GM12878 (cell line): ENCODE measurements around the gene HBA1. TPM values are rescaled to one million over a fixed set of nuclear protein-coding genes. Genes with fewer than 3 reads are reported as not detected.

Experiments used
- ATAC-seq: fragments of 200-7000 bp; cut with Tn5 transposase; 3 replicates; pipeline ENCODE4 v1.9.1; 2020; ENCODE audit warnings: mild to moderate bottlenecking, moderate library complexity
- BruUV-seq: library from RNA; stranded (reverse); fragments of 400-500 nt; replicated peaks from 2 replicates; lab custom pipeline; 2021; lab: Mats Ljungman, UMichigan
- CTCF ChIA-PET: fragments of 300-600 bp; sonication (Branson Sonifier 250); formaldehyde crosslinking; extraction: SDS; loops from one replicate; lab custom pipeline; 2021; ENCODE audit warnings: inconsistent platforms; lab: Yijun Ruan, JAX
- POLR2A ChIA-PET: fragments of 350-600 bp; formaldehyde crosslinking; extraction: SDS; loops from one replicate; lab custom pipeline; 2021; ENCODE audit warnings: inconsistent platforms; lab: Charles Lee
- RAD21 ChIA-PET: fragments of 300-600 bp; sonication (Branson Sonifier 250); formaldehyde crosslinking; loops from one replicate; lab custom pipeline; 2023; ENCODE audit warnings: antibody characterized with exemption; ENCODE audit not compliant: unreplicated experiment; lab: Charles Lee
- SMC1A ChIA-PET: fragments of 300-600 bp; sonication (Branson Sonifier 250); formaldehyde crosslinking; loops from one replicate; lab custom pipeline; 2023; ENCODE audit not compliant: unreplicated experiment, uncharacterized antibody; lab: Charles Lee
- DNase-seq: peaks from one replicate; pipeline ENCODE4 v3.0.0-alpha.2; 2011; ENCODE audit warnings: low read depth, low spot score
- FAIRE-seq: peaks from 3 replicates; lab custom pipeline; 2011; peaks lifted over from hg19 to GRCh38; lab: Jason Lieb, UNC
- H2AFZ ChIP-seq: 2 replicates; pipeline ENCODE4 v1.6.0; 2011; ENCODE audit warnings: low read depth, low read length, control low read depth; ENCODE audit not compliant: control insufficient read depth
- H3K27ac ChIP-seq: 2 replicates; pipeline ENCODE4 v1.5.1; 2011; ENCODE audit warnings: control low read depth; ENCODE audit not compliant: control insufficient read depth, insufficient read depth
- H3K27me3 ChIP-seq, 2 experiments: replicated peaks in 1 of 2; 2 replicates each; pipeline versions ENCODE4 v1.6.0 to v1.6.1; 2011; ENCODE audit warnings: low read length in 1 of 2; ENCODE audit not compliant: control insufficient read depth in 2 of 2, insufficient read depth in 2 of 2
- H3K36me3 ChIP-seq, 2 experiments: 2 replicates each; pipeline ENCODE4 v1.5.1; 2011; ENCODE audit warnings: low read length in 1 of 2; ENCODE audit not compliant: control insufficient read depth in 2 of 2, insufficient read depth in 2 of 2
- H3K4me1 ChIP-seq: 2 replicates; pipeline ENCODE4 v1.6.1; 2011; ENCODE audit warnings: mild to moderate bottlenecking, low read length, moderate library complexity, mixed read lengths; ENCODE audit not compliant: control insufficient read depth, insufficient read depth
- H3K4me2 ChIP-seq: 2 replicates; pipeline ENCODE4 v1.6.0; 2011; ENCODE audit warnings: control low read depth; ENCODE audit not compliant: control insufficient read depth, insufficient read depth
- H3K4me3 ChIP-seq: fragments of 200-600 bp; sonication (generic); 2 replicates; pipeline ENCODE4 v1.5.1; 2016
- H3K79me2 ChIP-seq: 2 replicates; pipeline ENCODE4 v1.6.0; 2011; ENCODE audit warnings: low read length; ENCODE audit not compliant: control insufficient read depth, insufficient read depth
- H3K9ac ChIP-seq: 2 replicates; pipeline ENCODE4 v1.8.0; 2011; ENCODE audit warnings: low read length, control low read depth, mixed read lengths; ENCODE audit not compliant: control insufficient read depth, insufficient read depth
- H3K9me3 ChIP-seq: replicated peaks from 3 replicates; pipeline ENCODE4 v1.5.1; 2011; ENCODE audit warnings: mild to moderate bottlenecking, low read length; ENCODE audit not compliant: control insufficient read depth, insufficient read depth
- H4K20me1 ChIP-seq: 2 replicates; pipeline ENCODE4 v1.6.0; 2011; ENCODE audit not compliant: control insufficient read depth, insufficient read depth
- CREB1 ChIP-seq: IDR thresholded peaks from 2 replicates; pipeline ENCODE4 v1.6.1; 2012; ENCODE audit warnings: low read depth, mild to moderate bottlenecking, inconsistent platforms
- EGR1 ChIP-seq, 2 experiments: IDR thresholded peaks; 1 replicate in 1 of 2; 2 replicates in 1 of 2; pipeline ENCODE4 v1.6.1; 2011 to 2012; ENCODE audit warnings: low read depth in 2 of 2, low read length in 2 of 2, borderline replicate concordance in 1 of 2, mild to moderate bottlenecking in 1 of 2, moderate library complexity in 1 of 2
- GATAD2B ChIP-seq: fragments of 450-650 bp; conservative IDR thresholded peaks from 2 replicates; pipeline ENCODE4 v1.6.1; 2017; ENCODE audit warnings: low read depth, mild to moderate bottlenecking, moderate library complexity
- KLF5 ChIP-seq: fragments of 450-650 bp; IDR thresholded peaks from 2 replicates; pipeline ENCODE4 v1.6.1; 2014; ENCODE audit warnings: mild to moderate bottlenecking; ENCODE audit not compliant: partially characterized antibody
- SIX5 ChIP-seq: IDR thresholded peaks from 2 replicates; pipeline ENCODE4 v1.6.1; 2011; ENCODE audit warnings: mild to moderate bottlenecking, low read depth, low read length, moderate library complexity; ENCODE audit not compliant: severe bottlenecking
- TARDBP ChIP-seq: IDR thresholded peaks from 2 replicates; pipeline ENCODE4 v1.6.1; 2016; ENCODE audit warnings: borderline replicate concordance
- YBX1 ChIP-seq: fragments of 450-650 bp; IDR thresholded peaks from 2 replicates; pipeline ENCODE4 v1.6.1; 2016; ENCODE audit warnings: antibody characterized with exemption
- ZNF207 ChIP-seq: fragments of 450-650 bp; IDR thresholded peaks from 2 replicates; pipeline ENCODE4 v1.6.1; 2014; ENCODE audit warnings: antibody characterized with exemption, mild to moderate bottlenecking, borderline replicate concordance
- ZNF24 ChIP-seq: fragments of 450-650 bp; IDR thresholded peaks from 2 replicates; pipeline ENCODE4 v1.6.1; 2017; ENCODE audit warnings: antibody characterized with exemption, mild to moderate bottlenecking
- ZNF384 ChIP-seq: IDR thresholded peaks from 2 replicates; pipeline ENCODE4 v1.6.1; 2012; ENCODE audit warnings: low read depth, mild to moderate bottlenecking, low read length, improper control_type of control experiment, borderline replicate concordance
- ZSCAN29 ChIP-seq: fragments of 450-650 bp; IDR thresholded peaks from 2 replicates; pipeline ENCODE4 v1.6.1; 2017; ENCODE audit warnings: mild to moderate bottlenecking, moderate library complexity
- WGBS: methylation state at CpG from one replicate; pipeline ENCODE4 v1.1.6; 2016; ENCODE audit warnings: low lambda C conversion rate; ENCODE audit not compliant: insufficient replicate concordance, insufficient coverage; ENCODE audit errors: missing lambda C conversion rate; 5-methylcytosine and 5-hydroxymethylcytosine counted together
- in situ Hi-C: fragments of 300-500 bp; cut with MboI; formaldehyde crosslinking; loops from 9 replicates; pipeline ENCODE4 v1.14.3; 2018; ENCODE audit warnings: mixed read lengths
- intact Hi-C: fragments of 100-400 bp; cut with micrococcal nuclease; formaldehyde crosslinking; loops from one replicate; pipeline ENCODE4 v1.14.2; 2022; ENCODE audit not compliant: unreplicated experiment
- polyA plus RNA-seq, 11 experiments: library from polyadenylated mRNA; depleted of rRNA in 4 of 11; unstranded in 6 of 11; stranded (reverse) in 5 of 11; fragments of >200 nt; fragmentation: Nextera tagmentation in 4 of 11; fragmentation: Illumina TruSeq in 1 of 11; extraction: Ambion mirVana in 4 of 11; extraction: Trizol in 1 of 11; gene quantifications; 1 replicate in 1 of 11; 2 replicates in 10 of 11; pipeline versions ENCODE4 v1.2.1 to v1.2.3, GENCODE V29; 2011 to 2016; ENCODE audit warnings: inconsistent platforms in 2 of 11, missing spikeins in 2 of 11, low read depth in 1 of 11
- total RNA-seq, 4 experiments: library from RNA; depleted of rRNA in 3 of 4; stranded (reverse); fragments of >200 nt in 3 of 4; fragmentation: Illumina TruSeq in 1 of 4; extraction: Trizol in 1 of 4; gene quantifications; 2 replicates each; pipeline versions ENCODE4 v1.2.1 to v1.2.3, GENCODE V29; 2013 to 2021
- TF ChIP-seq, protein P1 (sequence below), 3 experiments: IDR thresholded peaks in 2 of 3; conservative IDR thresholded peaks in 1 of 3; 2 replicates each; pipeline ENCODE4 v1.5.1; 2011; ENCODE audit warnings: low read depth in 3 of 3, low read length in 3 of 3, mild to moderate bottlenecking in 3 of 3, control low read depth in 2 of 3, moderate library complexity in 2 of 3, inconsistent platforms in 1 of 3, mixed read lengths in 1 of 3; ENCODE audit not compliant: control insufficient read depth in 2 of 3, insufficient read depth in 1 of 3; ENCODE audit errors: extremely low read depth in 1 of 3
- TF ChIP-seq, protein P2 (sequence below): fragments of 450-650 bp; IDR thresholded peaks from 2 replicates; pipeline ENCODE4 v1.6.1; 2017; ENCODE audit warnings: mild to moderate bottlenecking, moderate library complexity
- TF ChIP-seq, protein P3 (sequence below): fragments of 150-350 bp; IDR thresholded peaks from 2 replicates; pipeline ENCODE4 v1.6.1; 2014; ENCODE audit warnings: mild to moderate bottlenecking, low read depth, low read length

Gene HBA1
- total and polyA plus RNA-seq, 10 of the 15 experiments (the other 5 are each of a cell fraction or from before 2014, with no cell fraction given): 0.28 to 3.5 (median 0.83) TPM; not detected in 5

DNA sequence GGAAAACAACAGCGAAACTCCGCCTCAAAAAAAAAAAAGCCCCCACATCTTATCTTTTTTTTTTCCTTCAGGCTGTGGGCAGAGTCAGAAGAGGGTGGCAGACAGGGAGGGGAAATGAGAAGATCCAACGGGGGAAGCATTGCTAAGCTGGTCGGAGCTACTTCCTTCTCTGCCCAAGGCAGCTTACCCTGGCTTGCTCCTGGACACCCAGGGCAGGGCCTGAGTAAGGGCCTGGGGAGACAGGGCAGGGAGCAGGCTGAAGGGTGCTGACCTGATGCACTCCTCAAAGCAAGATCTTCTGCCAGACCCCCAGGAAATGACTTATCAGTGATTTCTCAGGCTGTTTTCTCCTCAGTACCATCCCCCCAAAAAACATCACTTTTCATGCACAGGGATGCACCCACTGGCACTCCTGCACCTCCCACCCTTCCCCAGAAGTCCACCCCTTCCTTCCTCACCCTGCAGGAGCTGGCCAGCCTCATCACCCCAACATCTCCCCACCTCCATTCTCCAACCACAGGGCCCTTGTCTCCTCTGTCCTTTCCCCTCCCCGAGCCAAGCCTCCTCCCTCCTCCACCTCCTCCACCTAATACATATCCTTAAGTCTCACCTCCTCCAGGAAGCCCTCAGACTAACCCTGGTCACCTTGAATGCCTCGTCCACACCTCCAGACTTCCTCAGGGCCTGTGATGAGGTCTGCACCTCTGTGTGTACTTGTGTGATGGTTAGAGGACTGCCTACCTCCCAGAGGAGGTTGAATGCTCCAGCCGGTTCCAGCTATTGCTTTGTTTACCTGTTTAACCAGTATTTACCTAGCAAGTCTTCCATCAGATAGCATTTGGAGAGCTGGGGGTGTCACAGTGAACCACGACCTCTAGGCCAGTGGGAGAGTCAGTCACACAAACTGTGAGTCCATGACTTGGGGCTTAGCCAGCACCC, 1.2 kb upstream of the HBA1 start:
- 9% methylated on average over 8 of the region's 8 CpGs for WGBS
- CTCF ChIA-PET: no interaction called here
- Histone ChIP-seq H3K4me3 (no peak overlapping the region), H2AFZ (no peak overlapping the region), H3K27ac (no peak overlapping the region), H3K79me2 (no peaks in the 10 kb centered on the region), H3K27me3 (peaks cover 4 to 10% of the 10 kb centered on the region in 2 experiments), H3K36me3 (no peaks in the 10 kb centered on the region), H3K4me1 (no peaks in the 10 kb centered on the region), H4K20me1 (no peaks in the 10 kb centered on the region), H3K9ac (no peak overlapping the region), H3K9me3 (no peaks in the 10 kb centered on the region), H3K4me2 (no peak overlapping the region)
- in situ Hi-C loops: no loop called here
- DNase-seq (no peak), FAIRE-seq (no peak), ATAC-seq (no peak)
- POLR2A ChIA-PET: no interaction called here
- TF ChIP-seq CREB1: no peak
- TF ChIP-seq, protein P1, sequence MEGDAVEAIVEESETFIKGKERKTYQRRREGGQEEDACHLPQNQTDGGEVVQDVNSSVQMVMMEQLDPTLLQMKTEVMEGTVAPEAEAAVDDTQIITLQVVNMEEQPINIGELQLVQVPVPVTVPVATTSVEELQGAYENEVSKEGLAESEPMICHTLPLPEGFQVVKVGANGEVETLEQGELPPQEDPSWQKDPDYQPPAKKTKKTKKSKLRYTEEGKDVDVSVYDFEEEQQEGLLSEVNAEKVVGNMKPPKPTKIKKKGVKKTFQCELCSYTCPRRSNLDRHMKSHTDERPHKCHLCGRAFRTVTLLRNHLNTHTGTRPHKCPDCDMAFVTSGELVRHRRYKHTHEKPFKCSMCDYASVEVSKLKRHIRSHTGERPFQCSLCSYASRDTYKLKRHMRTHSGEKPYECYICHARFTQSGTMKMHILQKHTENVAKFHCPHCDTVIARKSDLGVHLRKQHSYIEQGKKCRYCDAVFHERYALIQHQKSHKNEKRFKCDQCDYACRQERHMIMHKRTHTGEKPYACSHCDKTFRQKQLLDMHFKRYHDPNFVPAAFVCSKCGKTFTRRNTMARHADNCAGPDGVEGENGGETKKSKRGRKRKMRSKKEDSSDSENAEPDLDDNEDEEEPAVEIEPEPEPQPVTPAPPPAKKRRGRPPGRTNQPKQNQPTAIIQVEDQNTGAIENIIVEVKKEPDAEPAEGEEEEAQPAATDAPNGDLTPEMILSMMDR (IDR thresholded peaks at IDR 0.05 in 2 of 3, conservative IDR thresholded peaks at IDR 0.05 in 1 of 3; ENCODE audit: control insufficient read depth in 2 of 3, extremely low read depth in 1 of 3, insufficient read depth in 1 of 3, low read depth in 3 of 3, low read length in 3 of 3): no peak
- no peak for TF ChIP-seq ZNF384
- TF ChIP-seq SIX5: no peak
- TF ChIP-seq TARDBP: no peak
- TF ChIP-seq ZSCAN29: no peak
- TF ChIP-seq, protein P2, sequence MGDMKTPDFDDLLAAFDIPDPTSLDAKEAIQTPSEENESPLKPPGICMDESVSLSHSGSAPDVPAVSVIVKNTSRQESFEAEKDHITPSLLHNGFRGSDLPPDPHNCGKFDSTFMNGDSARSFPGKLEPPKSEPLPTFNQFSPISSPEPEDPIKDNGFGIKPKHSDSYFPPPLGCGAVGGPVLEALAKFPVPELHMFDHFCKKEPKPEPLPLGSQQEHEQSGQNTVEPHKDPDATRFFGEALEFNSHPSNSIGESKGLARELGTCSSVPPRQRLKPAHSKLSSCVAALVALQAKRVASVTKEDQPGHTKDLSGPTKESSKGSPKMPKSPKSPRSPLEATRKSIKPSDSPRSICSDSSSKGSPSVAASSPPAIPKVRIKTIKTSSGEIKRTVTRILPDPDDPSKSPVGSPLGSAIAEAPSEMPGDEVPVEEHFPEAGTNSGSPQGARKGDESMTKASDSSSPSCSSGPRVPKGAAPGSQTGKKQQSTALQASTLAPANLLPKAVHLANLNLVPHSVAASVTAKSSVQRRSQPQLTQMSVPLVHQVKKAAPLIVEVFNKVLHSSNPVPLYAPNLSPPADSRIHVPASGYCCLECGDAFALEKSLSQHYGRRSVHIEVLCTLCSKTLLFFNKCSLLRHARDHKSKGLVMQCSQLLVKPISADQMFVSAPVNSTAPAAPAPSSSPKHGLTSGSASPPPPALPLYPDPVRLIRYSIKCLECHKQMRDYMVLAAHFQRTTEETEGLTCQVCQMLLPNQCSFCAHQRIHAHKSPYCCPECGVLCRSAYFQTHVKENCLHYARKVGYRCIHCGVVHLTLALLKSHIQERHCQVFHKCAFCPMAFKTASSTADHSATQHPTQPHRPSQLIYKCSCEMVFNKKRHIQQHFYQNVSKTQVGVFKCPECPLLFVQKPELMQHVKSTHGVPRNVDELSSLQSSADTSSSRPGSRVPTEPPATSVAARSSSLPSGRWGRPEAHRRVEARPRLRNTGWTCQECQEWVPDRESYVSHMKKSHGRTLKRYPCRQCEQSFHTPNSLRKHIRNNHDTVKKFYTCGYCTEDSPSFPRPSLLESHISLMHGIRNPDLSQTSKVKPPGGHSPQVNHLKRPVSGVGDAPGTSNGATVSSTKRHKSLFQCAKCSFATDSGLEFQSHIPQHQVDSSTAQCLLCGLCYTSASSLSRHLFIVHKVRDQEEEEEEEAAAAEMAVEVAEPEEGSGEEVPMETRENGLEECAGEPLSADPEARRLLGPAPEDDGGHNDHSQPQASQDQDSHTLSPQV: no peak
- TF ChIP-seq, protein P3, sequence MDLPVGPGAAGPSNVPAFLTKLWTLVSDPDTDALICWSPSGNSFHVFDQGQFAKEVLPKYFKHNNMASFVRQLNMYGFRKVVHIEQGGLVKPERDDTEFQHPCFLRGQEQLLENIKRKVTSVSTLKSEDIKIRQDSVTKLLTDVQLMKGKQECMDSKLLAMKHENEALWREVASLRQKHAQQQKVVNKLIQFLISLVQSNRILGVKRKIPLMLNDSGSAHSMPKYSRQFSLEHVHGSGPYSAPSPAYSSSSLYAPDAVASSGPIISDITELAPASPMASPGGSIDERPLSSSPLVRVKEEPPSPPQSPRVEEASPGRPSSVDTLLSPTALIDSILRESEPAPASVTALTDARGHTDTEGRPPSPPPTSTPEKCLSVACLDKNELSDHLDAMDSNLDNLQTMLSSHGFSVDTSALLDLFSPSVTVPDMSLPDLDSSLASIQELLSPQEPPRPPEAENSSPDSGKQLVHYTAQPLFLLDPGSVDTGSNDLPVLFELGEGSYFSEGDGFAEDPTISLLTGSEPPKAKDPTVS: no peak
- no peak for TF ChIP-seq EGR1 (IDR thresholded peaks at IDR 0.05; ENCODE audit: borderline replicate concordance in 1 of 2, low read depth in 2 of 2, low read length in 2 of 2)
- no peak for TF ChIP-seq ZNF207
- no peak for TF ChIP-seq ZNF24
- TF ChIP-seq GATAD2B: no peak
- TF ChIP-seq YBX1: no peak
- no peak for TF ChIP-seq KLF5
- SMC1A ChIA-PET: no interaction called here
- RAD21 ChIA-PET: no interaction called here
- intact Hi-C loops: no loop called here
- no TSS peak for BruUV-seq
